Gastroesophageal sphincter (tissue), 3 donors: ENCODE results near the gene PDCD2L.
"Not testable (repeated sequence)": the region's sequence is repeated elsewhere in the genome, so short reads cannot be mapped to it uniquely, and the experiment has no call there.

Source experiments
- EP300 ChIP-seq: sonication (generic); formaldehyde crosslinking; IDR thresholded peaks from one replicate; pipeline ENCODE4 v1.6.1; 2017; ENCODE audit warnings: antibody characterized with exemption, mild to moderate bottlenecking
- POLR2A ChIP-seq, 2 donors: fragments of 450-650 bp; IDR thresholded peaks; one replicate each; pipeline ENCODE4 v1.6.1; 2017; ENCODE audit warnings: antibody characterized with exemption in 2 of 2, mild to moderate bottlenecking in 2 of 2, moderate library complexity in 1 of 2
- POLR2AphosphoS5 ChIP-seq: sonication (generic); formaldehyde crosslinking; IDR thresholded peaks from one replicate; pipeline ENCODE4 v1.6.1; 2017; ENCODE audit warnings: antibody characterized with exemption
- TF ChIP-seq, protein P1 (sequence below), 4 experiments: fragments of 200-600 bp in 2 of 4; fragments of 450-650 bp in 2 of 4; sonication (generic) in 1 of 4; IDR thresholded peaks; one replicate each; pipeline ENCODE4 v1.5.1; 2017 to 2019; ENCODE audit warnings: antibody characterized with exemption in 4 of 4, mild to moderate bottlenecking in 2 of 4, moderate library complexity in 2 of 4

DNA sequence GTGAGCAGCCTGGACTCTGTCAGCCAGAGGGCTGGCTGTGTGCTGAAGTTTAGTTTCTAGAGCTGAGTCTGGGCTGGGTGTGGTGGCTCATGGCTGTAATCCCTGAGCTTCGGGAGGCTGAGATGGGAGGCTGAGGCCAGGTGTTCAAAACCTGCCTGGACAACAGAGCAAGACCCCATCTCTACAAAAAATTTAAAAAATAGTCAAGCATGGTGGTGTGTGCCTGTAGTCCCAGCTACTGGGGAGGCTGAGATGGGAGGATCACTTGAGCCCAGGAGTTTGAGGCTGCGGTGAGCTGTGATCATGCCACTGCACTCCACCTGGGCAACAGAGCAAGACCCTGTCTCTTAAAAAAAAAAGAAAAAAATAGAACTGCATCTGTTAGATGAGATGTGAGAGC, 15.5 kb upstream of the PDCD2L start:
- TF ChIP-seq, protein P1, sequence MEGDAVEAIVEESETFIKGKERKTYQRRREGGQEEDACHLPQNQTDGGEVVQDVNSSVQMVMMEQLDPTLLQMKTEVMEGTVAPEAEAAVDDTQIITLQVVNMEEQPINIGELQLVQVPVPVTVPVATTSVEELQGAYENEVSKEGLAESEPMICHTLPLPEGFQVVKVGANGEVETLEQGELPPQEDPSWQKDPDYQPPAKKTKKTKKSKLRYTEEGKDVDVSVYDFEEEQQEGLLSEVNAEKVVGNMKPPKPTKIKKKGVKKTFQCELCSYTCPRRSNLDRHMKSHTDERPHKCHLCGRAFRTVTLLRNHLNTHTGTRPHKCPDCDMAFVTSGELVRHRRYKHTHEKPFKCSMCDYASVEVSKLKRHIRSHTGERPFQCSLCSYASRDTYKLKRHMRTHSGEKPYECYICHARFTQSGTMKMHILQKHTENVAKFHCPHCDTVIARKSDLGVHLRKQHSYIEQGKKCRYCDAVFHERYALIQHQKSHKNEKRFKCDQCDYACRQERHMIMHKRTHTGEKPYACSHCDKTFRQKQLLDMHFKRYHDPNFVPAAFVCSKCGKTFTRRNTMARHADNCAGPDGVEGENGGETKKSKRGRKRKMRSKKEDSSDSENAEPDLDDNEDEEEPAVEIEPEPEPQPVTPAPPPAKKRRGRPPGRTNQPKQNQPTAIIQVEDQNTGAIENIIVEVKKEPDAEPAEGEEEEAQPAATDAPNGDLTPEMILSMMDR (IDR thresholded peaks at IDR 0.05): not testable (repeated sequence)
- not testable (repeated sequence) for TF ChIP-seq EP300; POLR2A (IDR thresholded peaks at IDR 0.05); POLR2AphosphoS5
